GM12878 (cell line): Measurements from ENCODE around the gene CBARP. TPM values are rescaled to one million over a fixed set of nuclear protein-coding genes. Genes with fewer than 3 reads are reported as not detected.
A peak's percentile ranks its signal among the peaks of the same experiment; 100 is the strongest.

Experiments used
- BACH1 ChIP-seq: fragments of 450-650 bp; IDR thresholded peaks from 2 replicates; pipeline ENCODE4 v1.6.1; 2017; ENCODE audit warnings: mild to moderate bottlenecking, borderline replicate concordance
- CBX5 ChIP-seq: sonication (generic); IDR thresholded peaks from 2 replicates; pipeline ENCODE4 v1.6.1; 2016; ENCODE audit warnings: low read depth, moderate library complexity, mild to moderate bottlenecking, inconsistent platforms
- CREM ChIP-seq: IDR thresholded peaks from 2 replicates; pipeline ENCODE4 v1.6.1; 2014; ENCODE audit warnings: antibody characterized with exemption, low read depth
- EGR1 ChIP-seq, 2 experiments: IDR thresholded peaks; 1 replicate in 1 of 2; 2 replicates in 1 of 2; pipeline ENCODE4 v1.6.1; 2011 to 2012; ENCODE audit warnings: low read depth in 2 of 2, low read length in 2 of 2, borderline replicate concordance in 1 of 2, mild to moderate bottlenecking in 1 of 2, moderate library complexity in 1 of 2
- IKZF2 ChIP-seq, 2 experiments: fragments of 450-650 bp; IDR thresholded peaks; 2 replicates each; pipeline ENCODE4 v1.6.1; 2017; ENCODE audit warnings: mild to moderate bottlenecking in 2 of 2, moderate library complexity in 2 of 2
- JUND ChIP-seq: IDR thresholded peaks from 2 replicates; pipeline ENCODE4 v1.6.1; 2012; ENCODE audit warnings: low read depth, mild to moderate bottlenecking, low read length, improper control_type of control experiment, moderate library complexity
- MEF2B ChIP-seq: fragments of 450-650 bp; IDR thresholded peaks from 2 replicates; pipeline ENCODE4 v1.6.1; 2018; ENCODE audit warnings: mild to moderate bottlenecking, moderate library complexity; ENCODE audit not compliant: partially characterized antibody, poor library complexity, severe bottlenecking
- MTA3 ChIP-seq: IDR thresholded peaks from 2 replicates; pipeline ENCODE4 v1.6.1; 2012; ENCODE audit warnings: low read length, inconsistent platforms, borderline replicate concordance
- MXI1 ChIP-seq: fragments of 150-350 bp; IDR thresholded peaks from 2 replicates; pipeline ENCODE4 v1.6.1; 2011; ENCODE audit warnings: low read depth, mild to moderate bottlenecking, inconsistent platforms, low read length, improper control_type of control experiment
- MYC ChIP-seq: IDR thresholded peaks from 2 replicates; pipeline ENCODE4 v1.6.1; 2011; ENCODE audit warnings: mild to moderate bottlenecking, low read length, moderate library complexity, inconsistent platforms; ENCODE audit not compliant: insufficient read depth, insufficient replicate concordance, insufficient read length, severe bottlenecking
- NBN ChIP-seq: fragments of 450-650 bp; IDR thresholded peaks from 2 replicates; pipeline ENCODE4 v1.6.1; 2016
- NFXL1 ChIP-seq: fragments of 450-650 bp; IDR thresholded peaks from 2 replicates; pipeline ENCODE4 v1.6.1; 2017; ENCODE audit warnings: antibody characterized with exemption, mild to moderate bottlenecking, borderline replicate concordance
- PAX5 ChIP-seq: IDR thresholded peaks from 2 replicates; pipeline ENCODE4 v1.6.1; 2011; ENCODE audit warnings: low read depth, low read length, borderline replicate concordance
- PAX8 ChIP-seq: fragments of 450-650 bp; IDR thresholded peaks from 2 replicates; pipeline ENCODE4 v1.6.1; 2017; ENCODE audit warnings: mild to moderate bottlenecking, moderate library complexity
- RELB ChIP-seq: fragments of 450-650 bp; IDR thresholded peaks from 2 replicates; pipeline ENCODE4 v1.6.1; 2017; ENCODE audit warnings: low read depth, mild to moderate bottlenecking, moderate library complexity
- SMAD5 ChIP-seq: IDR thresholded peaks from 2 replicates; pipeline ENCODE4 v1.6.1; 2016; ENCODE audit warnings: antibody characterized with exemption, low read depth
- SP1 ChIP-seq: IDR thresholded peaks from one replicate; pipeline ENCODE4 v1.6.1; 2011; ENCODE audit warnings: low read depth, low read length
- SRF ChIP-seq, 2 experiments: IDR thresholded peaks; 2 replicates each; pipeline ENCODE4 v1.6.1; 2011; ENCODE audit warnings: low read depth in 2 of 2, low read length in 2 of 2, mild to moderate bottlenecking in 1 of 2, moderate library complexity in 1 of 2
- STAT1 ChIP-seq: fragments of 450-650 bp; conservative IDR thresholded peaks from 2 replicates; pipeline ENCODE4 v1.6.1; 2014; ENCODE audit warnings: antibody characterized with exemption, mild to moderate bottlenecking
- TCF12 ChIP-seq: IDR thresholded peaks from 2 replicates; pipeline ENCODE4 v1.6.1; 2011; ENCODE audit warnings: low read depth, mild to moderate bottlenecking, low read length
- polyA plus RNA-seq, 11 experiments: library from polyadenylated mRNA; depleted of rRNA in 4 of 11; unstranded in 6 of 11; stranded (reverse) in 5 of 11; fragments of >200 nt; fragmentation: Nextera tagmentation in 4 of 11; fragmentation: Illumina TruSeq in 1 of 11; extraction: Ambion mirVana in 4 of 11; extraction: Trizol in 1 of 11; gene quantifications; 1 replicate in 1 of 11; 2 replicates in 10 of 11; pipeline versions ENCODE4 v1.2.1 to v1.2.3, GENCODE V29; 2011 to 2016; ENCODE audit warnings: inconsistent platforms in 2 of 11, missing spikeins in 2 of 11, low read depth in 1 of 11
- total RNA-seq, 4 experiments: library from RNA; depleted of rRNA in 3 of 4; stranded (reverse); fragments of >200 nt in 3 of 4; fragmentation: Illumina TruSeq in 1 of 4; extraction: Trizol in 1 of 4; gene quantifications; 2 replicates each; pipeline versions ENCODE4 v1.2.1 to v1.2.3, GENCODE V29; 2013 to 2021
- TF ChIP-seq, protein P1 (sequence below): fragments of 450-650 bp; IDR thresholded peaks from 2 replicates; pipeline ENCODE4 v1.6.1; 2016; ENCODE audit warnings: mild to moderate bottlenecking
- TF ChIP-seq, protein P2 (sequence below): fragments of 450-650 bp; IDR thresholded peaks from 2 replicates; pipeline ENCODE4 v1.6.1; 2017; ENCODE audit warnings: borderline replicate concordance
- TF ChIP-seq, protein P3 (sequence below): fragments of 450-650 bp; formaldehyde crosslinking; IDR thresholded peaks from 2 replicates; pipeline ENCODE4 v1.4.0; 2022; ENCODE audit warnings: mild to moderate bottlenecking, moderate library complexity
- TF ChIP-seq, protein P4 (sequence below): IDR thresholded peaks from 2 replicates; pipeline ENCODE4 v1.6.1; 2012; ENCODE audit warnings: low read depth, low read length, improper control_type of control experiment

The CBARP gene
- total and polyA plus RNA-seq, 10 of the 15 experiments (the other 5 are each of a cell fraction or from before 2014, with no cell fraction given): 0.04 to 0.59 (median 0.18) TPM; not detected in 3

GRCh38 chr19:1263188-1263587, 25.4 kb upstream of the CBARP start (continued):
- TF ChIP-seq, protein P1, sequence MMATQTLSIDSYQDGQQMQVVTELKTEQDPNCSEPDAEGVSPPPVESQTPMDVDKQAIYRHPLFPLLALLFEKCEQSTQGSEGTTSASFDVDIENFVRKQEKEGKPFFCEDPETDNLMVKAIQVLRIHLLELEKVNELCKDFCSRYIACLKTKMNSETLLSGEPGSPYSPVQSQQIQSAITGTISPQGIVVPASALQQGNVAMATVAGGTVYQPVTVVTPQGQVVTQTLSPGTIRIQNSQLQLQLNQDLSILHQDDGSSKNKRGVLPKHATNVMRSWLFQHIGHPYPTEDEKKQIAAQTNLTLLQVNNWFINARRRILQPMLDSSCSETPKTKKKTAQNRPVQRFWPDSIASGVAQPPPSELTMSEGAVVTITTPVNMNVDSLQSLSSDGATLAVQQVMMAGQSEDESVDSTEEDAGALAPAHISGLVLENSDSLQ: no peak
- TF ChIP-seq, protein P2, sequence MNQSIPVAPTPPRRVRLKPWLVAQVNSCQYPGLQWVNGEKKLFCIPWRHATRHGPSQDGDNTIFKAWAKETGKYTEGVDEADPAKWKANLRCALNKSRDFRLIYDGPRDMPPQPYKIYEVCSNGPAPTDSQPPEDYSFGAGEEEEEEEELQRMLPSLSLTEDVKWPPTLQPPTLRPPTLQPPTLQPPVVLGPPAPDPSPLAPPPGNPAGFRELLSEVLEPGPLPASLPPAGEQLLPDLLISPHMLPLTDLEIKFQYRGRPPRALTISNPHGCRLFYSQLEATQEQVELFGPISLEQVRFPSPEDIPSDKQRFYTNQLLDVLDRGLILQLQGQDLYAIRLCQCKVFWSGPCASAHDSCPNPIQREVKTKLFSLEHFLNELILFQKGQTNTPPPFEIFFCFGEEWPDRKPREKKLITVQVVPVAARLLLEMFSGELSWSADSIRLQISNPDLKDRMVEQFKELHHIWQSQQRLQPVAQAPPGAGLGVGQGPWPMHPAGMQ: no peak
- TF ChIP-seq CBX5: no peak
- TF ChIP-seq MXI1: no peak
- peak in 1 of 2 experiments; percentile 92; a peak in 2 of 3 replicates for TF ChIP-seq EGR1 (IDR thresholded peaks at IDR 0.05; ENCODE audit: borderline replicate concordance in 1 of 2, low read depth in 2 of 2, low read length in 2 of 2)
- no peak for TF ChIP-seq BACH1
- TF ChIP-seq RELB: no peak
- peak; percentile 99 for TF ChIP-seq PAX5
- TF ChIP-seq PAX8: no peak
- no peak for TF ChIP-seq MYC
- TF ChIP-seq NFXL1: no peak
- no peak for TF ChIP-seq MTA3
- TF ChIP-seq, protein P3, sequence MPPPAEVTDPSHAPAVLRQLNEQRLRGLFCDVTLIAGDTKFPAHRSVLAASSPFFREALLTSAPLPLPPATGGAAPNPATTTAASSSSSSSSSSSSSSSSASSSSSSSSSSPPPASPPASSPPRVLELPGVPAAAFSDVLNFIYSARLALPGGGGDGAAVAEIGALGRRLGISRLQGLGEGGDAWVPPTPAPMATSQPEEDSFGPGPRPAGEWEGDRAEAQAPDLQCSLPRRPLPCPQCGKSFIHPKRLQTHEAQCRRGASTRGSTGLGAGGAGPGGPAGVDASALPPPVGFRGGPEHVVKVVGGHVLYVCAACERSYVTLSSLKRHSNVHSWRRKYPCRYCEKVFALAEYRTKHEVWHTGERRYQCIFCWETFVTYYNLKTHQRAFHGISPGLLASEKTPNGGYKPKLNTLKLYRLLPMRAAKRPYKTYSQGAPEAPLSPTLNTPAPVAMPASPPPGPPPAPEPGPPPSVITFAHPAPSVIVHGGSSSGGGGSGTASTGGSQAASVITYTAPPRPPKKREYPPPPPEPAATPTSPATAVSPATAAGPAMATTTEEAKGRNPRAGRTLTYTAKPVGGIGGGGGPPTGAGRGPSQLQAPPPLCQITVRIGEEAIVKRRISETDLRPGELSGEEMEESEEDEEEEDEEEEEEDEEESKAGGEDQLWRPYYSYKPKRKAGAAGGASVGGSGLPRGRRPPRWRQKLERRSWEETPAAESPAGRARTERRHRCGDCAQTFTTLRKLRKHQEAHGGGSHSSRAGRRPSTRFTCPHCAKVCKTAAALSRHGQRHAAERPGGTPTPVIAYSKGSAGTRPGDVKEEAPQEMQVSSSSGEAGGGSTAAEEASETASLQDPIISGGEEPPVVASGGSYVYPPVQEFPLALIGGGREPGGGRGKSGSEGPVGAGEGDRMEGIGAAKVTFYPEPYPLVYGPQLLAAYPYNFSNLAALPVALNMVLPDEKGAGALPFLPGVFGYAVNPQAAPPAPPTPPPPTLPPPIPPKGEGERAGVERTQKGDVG (CRISPR knock-in tag): no peak
- TF ChIP-seq, protein P4, sequence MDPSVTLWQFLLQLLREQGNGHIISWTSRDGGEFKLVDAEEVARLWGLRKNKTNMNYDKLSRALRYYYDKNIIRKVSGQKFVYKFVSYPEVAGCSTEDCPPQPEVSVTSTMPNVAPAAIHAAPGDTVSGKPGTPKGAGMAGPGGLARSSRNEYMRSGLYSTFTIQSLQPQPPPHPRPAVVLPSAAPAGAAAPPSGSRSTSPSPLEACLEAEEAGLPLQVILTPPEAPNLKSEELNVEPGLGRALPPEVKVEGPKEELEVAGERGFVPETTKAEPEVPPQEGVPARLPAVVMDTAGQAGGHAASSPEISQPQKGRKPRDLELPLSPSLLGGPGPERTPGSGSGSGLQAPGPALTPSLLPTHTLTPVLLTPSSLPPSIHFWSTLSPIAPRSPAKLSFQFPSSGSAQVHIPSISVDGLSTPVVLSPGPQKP: no peak
- TF ChIP-seq STAT1: no peak
- no peak for TF ChIP-seq JUND
- TF ChIP-seq SP1: peak; percentile 36
- no peak; a peak in 1 of 4 replicates for TF ChIP-seq IKZF2 (IDR thresholded peaks at IDR 0.05)
- TF ChIP-seq SRF (IDR thresholded peaks at IDR 0.05; ENCODE audit: low read depth in 2 of 2, low read length in 2 of 2): no peak
- 0 out of 2 replicates have a peak, but pooled peaks have one; percentile 46 for TF ChIP-seq TCF12
- TF ChIP-seq CREM: peak; percentile 45; the same call in 1 of the 2 replicates
- TF ChIP-seq SMAD5: no peak
- no peak for TF ChIP-seq MEF2B
- TF ChIP-seq NBN: no peak
